Measurements from ENCODE around the gene ANXA8. TPM values are rescaled to one million over a fixed set of nuclear protein-coding genes. Genes with fewer than 3 reads are reported as not detected.

ANXA8 gene
- total and polyA plus RNA-seq, 10 of the 15 experiments (the other 5 are each of a cell fraction or from before 2014, with no cell fraction given): 0.10 to 0.53 (median 0.41) TPM; not detected in 3

DNA sequence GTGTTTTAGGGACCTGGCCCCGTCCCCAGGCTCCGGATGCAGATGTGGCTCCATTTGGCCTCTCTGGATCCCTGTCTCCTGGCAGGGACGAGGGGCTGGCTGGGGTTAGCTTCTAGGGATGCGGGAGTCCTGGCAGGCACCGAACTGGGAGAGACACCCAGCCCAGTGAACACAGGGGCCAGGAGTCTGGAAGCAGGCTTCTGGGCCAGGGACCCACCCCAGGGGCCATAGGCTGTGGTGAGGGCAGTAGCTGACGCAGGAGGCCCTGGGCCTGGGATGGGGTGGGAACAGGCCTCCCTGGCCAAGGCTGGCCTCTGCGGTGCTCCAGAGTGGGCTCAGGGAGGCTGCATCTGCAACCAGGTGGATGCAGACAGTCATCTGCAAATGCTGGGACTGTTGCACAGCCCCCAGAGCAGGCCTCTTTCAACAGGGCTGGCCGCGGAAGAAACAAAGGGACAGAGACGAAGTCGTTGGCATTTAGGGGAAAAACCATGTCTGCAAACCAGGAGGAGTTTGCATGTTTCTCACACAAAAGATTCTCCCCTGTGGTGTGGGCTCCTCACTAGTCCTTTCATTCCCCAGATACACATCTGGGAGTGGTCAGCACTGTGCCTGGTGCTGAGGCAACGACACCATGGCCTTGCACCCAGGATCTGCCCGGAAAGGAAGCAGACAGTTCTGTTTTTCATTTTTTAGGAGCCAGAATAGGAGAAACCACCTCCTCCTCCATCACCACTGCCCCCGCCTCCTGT lies 63.4 kb downstream of the ANXA8 start:
- BruUV-seq (replicated peaks): no TSS peak

DNA sequence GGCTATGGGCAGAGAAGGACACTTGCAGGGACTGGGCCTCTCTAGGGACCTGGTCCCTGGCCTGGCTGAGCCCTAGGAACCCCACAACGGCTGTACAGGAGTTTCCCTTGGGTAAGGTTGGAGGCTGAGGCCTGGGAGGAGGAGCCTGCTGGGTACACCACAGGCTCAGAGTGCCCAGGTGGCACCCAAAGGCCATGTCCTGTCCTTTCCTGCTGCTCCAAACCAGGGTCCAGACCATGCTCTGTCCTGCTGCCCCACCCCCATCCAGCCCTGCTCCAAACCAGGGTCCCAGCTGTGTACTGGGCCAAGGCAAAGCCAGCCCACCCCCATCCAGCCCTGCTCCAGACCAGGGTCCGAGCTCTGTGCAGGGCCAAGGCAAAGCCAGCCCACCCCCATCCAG lies 64.5 kb downstream of the ANXA8 start:
- Histone ChIP-seq H3K27me3 (replicated peaks in 1 of 2; ENCODE audit: control insufficient read depth in 2 of 2, insufficient read depth in 2 of 2, low read length in 1 of 2) (no peaks in the 10 kb centered on the region; a peak in 2 of 4 replicates), H2AFZ (ENCODE audit: control insufficient read depth, low read depth, low read length) (no peak overlapping the region), H4K20me1 (ENCODE audit: control insufficient read depth, insufficient read depth) (no peaks in the 10 kb centered on the region), H3K4me1 (ENCODE audit: control insufficient read depth, insufficient read depth, low read length) (no peaks in the 10 kb centered on the region), H3K4me2 (ENCODE audit: control insufficient read depth, insufficient read depth) (no peak overlapping the region), H3K27ac (ENCODE audit: control insufficient read depth, insufficient read depth) (no peak overlapping the region), H3K9me3 (replicated peaks; ENCODE audit: control insufficient read depth, insufficient read depth, low read length) (no peaks in the 10 kb centered on the region), H3K36me3 (ENCODE audit: control insufficient read depth in 2 of 2, insufficient read depth in 2 of 2, low read length in 1 of 2) (no peaks in the 10 kb centered on the region), H3K4me3 (no peak overlapping the region), H3K9ac (ENCODE audit: control insufficient read depth, insufficient read depth, low read length) (no peak overlapping the region), H3K79me2 (ENCODE audit: control insufficient read depth, insufficient read depth, low read length) (no peaks in the 10 kb centered on the region)
- SMC1A ChIA-PET (ENCODE audit: uncharacterized antibody, unreplicated experiment): no interaction called here
- DNase-seq (ENCODE audit: low read depth, low spot score): no peak
- in situ Hi-C loops (cut with MboI) (no loop called here), intact Hi-C loops (cut with micrococcal nuclease; ENCODE audit: unreplicated experiment) (no loop called here)
- CTCF ChIA-PET: no interaction called here
- RAD21 ChIA-PET (ENCODE audit: unreplicated experiment): no interaction called here
- ATAC-seq: no peak
- POLR2A ChIA-PET: no interaction called here
- TF ChIP-seq YY1 (IDR thresholded peaks at IDR 0.05; ENCODE audit: low read depth, low read length): no peak
- TF ChIP-seq CREB1 (IDR thresholded peaks at IDR 0.05; ENCODE audit: low read depth): no peak
- FAIRE-seq: no peak
- BruUV-seq (replicated peaks): no TSS peak
- 0% methylated on average over 2 of the region's 2 CpGs for WGBS (ENCODE audit: insufficient coverage, insufficient replicate concordance, low lambda C conversion rate, missing lambda C conversion rate)

More for the DNA sequence above, 63.4 kb downstream of the ANXA8 start:
- Histone ChIP-seq H3K36me3 (ENCODE audit: control insufficient read depth in 2 of 2, insufficient read depth in 2 of 2, low read length in 1 of 2) (no peaks in the 10 kb centered on the region), H3K79me2 (ENCODE audit: control insufficient read depth, insufficient read depth, low read length) (no peaks in the 10 kb centered on the region), H3K27ac (ENCODE audit: control insufficient read depth, insufficient read depth) (no peak overlapping the region), H3K4me2 (ENCODE audit: control insufficient read depth, insufficient read depth) (no peak overlapping the region), H3K9ac (ENCODE audit: control insufficient read depth, insufficient read depth, low read length) (no peak overlapping the region), H3K4me3 (no peak overlapping the region), H3K4me1 (ENCODE audit: control insufficient read depth, insufficient read depth, low read length) (no peaks in the 10 kb centered on the region), H3K9me3 (replicated peaks; ENCODE audit: control insufficient read depth, insufficient read depth, low read length) (no peaks in the 10 kb centered on the region), H4K20me1 (ENCODE audit: control insufficient read depth, insufficient read depth) (no peaks in the 10 kb centered on the region), H2AFZ (ENCODE audit: control insufficient read depth, low read depth, low read length) (no peak overlapping the region), H3K27me3 (replicated peaks in 1 of 2; ENCODE audit: control insufficient read depth in 2 of 2, insufficient read depth in 2 of 2, low read length in 1 of 2) (no peaks in the 10 kb centered on the region; a peak in 2 of 4 replicates)
- in situ Hi-C loops (cut with MboI): no loop called here
- ChIA-PET POLR2A (no interaction called here), RAD21 (ENCODE audit: unreplicated experiment) (no interaction called here), CTCF (no interaction called here), SMC1A (ENCODE audit: uncharacterized antibody, unreplicated experiment) (no interaction called here)
- ATAC-seq (no peak), FAIRE-seq (no peak), DNase-seq (ENCODE audit: low read depth, low spot score) (no peak)
- TF ChIP-seq SMARCA5 (IDR thresholded peaks at IDR 0.05) (no peak), TAF1 (IDR thresholded peaks at IDR 0.05; ENCODE audit: borderline replicate concordance, low read depth, low read length) (no peak)
- TF ChIP-seq, protein P1, sequence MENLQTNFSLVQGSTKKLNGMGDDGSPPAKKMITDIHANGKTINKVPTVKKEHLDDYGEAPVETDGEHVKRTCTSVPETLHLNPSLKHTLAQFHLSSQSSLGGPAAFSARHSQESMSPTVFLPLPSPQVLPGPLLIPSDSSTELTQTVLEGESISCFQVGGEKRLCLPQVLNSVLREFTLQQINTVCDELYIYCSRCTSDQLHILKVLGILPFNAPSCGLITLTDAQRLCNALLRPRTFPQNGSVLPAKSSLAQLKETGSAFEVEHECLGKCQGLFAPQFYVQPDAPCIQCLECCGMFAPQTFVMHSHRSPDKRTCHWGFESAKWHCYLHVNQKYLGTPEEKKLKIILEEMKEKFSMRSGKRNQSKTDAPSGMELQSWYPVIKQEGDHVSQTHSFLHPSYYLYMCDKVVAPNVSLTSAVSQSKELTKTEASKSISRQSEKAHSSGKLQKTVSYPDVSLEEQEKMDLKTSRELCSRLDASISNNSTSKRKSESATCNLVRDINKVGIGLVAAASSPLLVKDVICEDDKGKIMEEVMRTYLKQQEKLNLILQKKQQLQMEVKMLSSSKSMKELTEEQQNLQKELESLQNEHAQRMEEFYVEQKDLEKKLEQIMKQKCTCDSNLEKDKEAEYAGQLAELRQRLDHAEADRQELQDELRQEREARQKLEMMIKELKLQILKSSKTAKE (IDR thresholded peaks at IDR 0.05; ENCODE audit: low read depth, poor library complexity, severe bottlenecking): no peak
- WGBS (ENCODE audit: insufficient coverage, insufficient replicate concordance, low lambda C conversion rate, missing lambda C conversion rate): 43% methylated on average over 14 of the region's 14 CpGs
- intact Hi-C loops (cut with micrococcal nuclease; ENCODE audit: unreplicated experiment): no loop called here

Data from GM12878 (cell line).